Immature natural killer cell (primary cell): Measurements from ENCODE around the gene TFRC. TPM values are rescaled to one million over a fixed set of nuclear protein-coding genes. Genes with fewer than 3 reads are reported as not detected.
"Not testable (repeated sequence)": the region's sequence is repeated elsewhere in the genome, so short reads cannot be mapped to it uniquely, and the experiment has no call there.

Experiments used
- DNase-seq, 3 donors: peaks; one replicate each; pipeline ENCODE4 v3.0.0; 2022; ENCODE audit warnings: mixed read lengths in 1 of 3
- H3K27ac Mint-ChIP-seq, 6 donors: one replicate each; pipeline ENCODE4 v1.8.0; 2020; ENCODE audit warnings: mixed read lengths in 6 of 6, mild to moderate bottlenecking in 5 of 6, inconsistent platforms in 4 of 6, moderate library complexity in 3 of 6
- H3K27me3 Mint-ChIP-seq, 3 donors: one replicate each; pipeline ENCODE4 v1.8.0; 2020 to 2021; ENCODE audit warnings: low read depth in 3 of 3, mild to moderate bottlenecking in 3 of 3, mixed read lengths in 3 of 3, moderate library complexity in 3 of 3, inconsistent platforms in 1 of 3
- H3K36me3 Mint-ChIP-seq, 3 donors: one replicate each; pipeline ENCODE4 v1.8.0; 2020; ENCODE audit warnings: mixed read lengths in 3 of 3, inconsistent platforms in 2 of 3, mild to moderate bottlenecking in 2 of 3
- H3K4me1 Mint-ChIP-seq, 2 donors: one replicate each; pipeline ENCODE4 v1.8.0; 2020; ENCODE audit warnings: inconsistent platforms in 2 of 2, mild to moderate bottlenecking in 2 of 2, mixed read lengths in 2 of 2, moderate library complexity in 1 of 2
- H3K4me3 Mint-ChIP-seq, 5 donors: one replicate each; pipeline ENCODE4 v1.8.0; 2020; ENCODE audit warnings: mild to moderate bottlenecking in 5 of 5, mixed read lengths in 5 of 5, inconsistent platforms in 3 of 5, moderate library complexity in 3 of 5
- H3K9me3 Mint-ChIP-seq, 6 donors: one replicate each; pipeline ENCODE4 v1.8.0; 2020; ENCODE audit warnings: mild to moderate bottlenecking in 6 of 6, mixed read lengths in 6 of 6, inconsistent platforms in 4 of 6, moderate library complexity in 3 of 6
- polyA plus RNA-seq, 3 donors: library from polyadenylated mRNA; unstranded; fragments of 300-500 nt; fragmentation: Illumina TruSeq; gene quantifications; one replicate each; pipeline ENCODE4 v1.2.3, GENCODE V29; 2021

TFRC gene
- polyA plus RNA-seq, 3 donors from 2014 or later = 8.9 to 11.0 (median 9.7) TPM

GRCh38 chr3:196072313-196072712 is 9.6 kb downstream of the TFRC start:
- Mint-ChIP-seq H3K36me3 (peaks cover 16 to 44% (median 18%) of the 10 kb centered on the region in 3 donors), H3K4me1 (peaks cover 2 to 5% of the 10 kb centered on the region in 2 donors), H3K27me3 (peaks cover 0 to 2% (median 0%) of the 10 kb centered on the region in 3 donors), H3K9me3 (no peaks in the 10 kb centered on the region), H3K4me3 (no peak overlapping the region), H3K27ac (no peak overlapping the region)
- DNase-seq = no peak

GRCh38 chr3:196068812-196069211 is 13.1 kb downstream of the TFRC start:
- H3K4me1 Mint-ChIP-seq, H3K9me3 Mint-ChIP-seq, H3K4me3 Mint-ChIP-seq, H3K27ac Mint-ChIP-seq, H3K27me3 Mint-ChIP-seq, DNase-seq: not testable (repeated sequence)
- H3K36me3 Mint-ChIP-seq = peaks cover 24 to 61% (median 33%) of the 10 kb centered on the region in 3 donors

- H3K4me1 Mint-ChIP-seq = no peaks in the 10 kb centered on the region
- peaks cover 31 to 66% (median 36%) of the 10 kb centered on the region in 3 donors for H3K36me3 Mint-ChIP-seq
- H3K9me3 Mint-ChIP-seq = no peaks in the 10 kb centered on the region
- H3K27ac Mint-ChIP-seq = peak overlapping the region in 1 of 6 donors; percentile 21
- H3K27me3 Mint-ChIP-seq = no peaks in the 10 kb centered on the region
- H3K4me3 Mint-ChIP-seq = no peak overlapping the region
- no peak for DNase-seq
These were observed 14.5 kb downstream of the TFRC start for GRCh38 chr3:196067439-196067838.

DNA sequence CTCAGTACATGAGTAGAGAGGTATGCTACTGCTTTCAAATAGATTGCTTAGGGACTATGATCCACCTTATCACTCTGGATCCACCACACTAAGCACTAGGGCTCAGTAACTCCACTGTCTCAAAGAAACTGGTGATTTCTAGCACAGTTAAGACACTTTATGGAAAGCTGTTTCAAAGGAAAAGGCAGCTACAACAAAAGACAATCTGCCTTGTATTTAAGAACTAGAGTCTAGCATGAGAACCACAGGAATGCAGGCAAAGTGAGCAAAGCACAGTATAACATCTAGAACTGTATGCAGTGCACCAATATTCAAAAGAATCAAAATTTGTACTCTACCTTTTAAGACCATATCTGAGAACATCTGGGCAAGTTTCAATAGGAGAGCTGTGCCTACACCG is 17.9 kb downstream of the TFRC start:
- H3K27me3 Mint-ChIP-seq = no peaks in the 10 kb centered on the region
- H3K27ac Mint-ChIP-seq = peak overlapping the region in 1 of 6 donors; percentile 1
- H3K4me3 Mint-ChIP-seq = no peak overlapping the region
- H3K4me1 Mint-ChIP-seq = no peaks in the 10 kb centered on the region
- peaks cover 32 to 70% (median 34%) of the 10 kb centered on the region in 3 donors for H3K36me3 Mint-ChIP-seq
- no peaks in the 10 kb centered on the region for H3K9me3 Mint-ChIP-seq
- no peak for DNase-seq

DNA sequence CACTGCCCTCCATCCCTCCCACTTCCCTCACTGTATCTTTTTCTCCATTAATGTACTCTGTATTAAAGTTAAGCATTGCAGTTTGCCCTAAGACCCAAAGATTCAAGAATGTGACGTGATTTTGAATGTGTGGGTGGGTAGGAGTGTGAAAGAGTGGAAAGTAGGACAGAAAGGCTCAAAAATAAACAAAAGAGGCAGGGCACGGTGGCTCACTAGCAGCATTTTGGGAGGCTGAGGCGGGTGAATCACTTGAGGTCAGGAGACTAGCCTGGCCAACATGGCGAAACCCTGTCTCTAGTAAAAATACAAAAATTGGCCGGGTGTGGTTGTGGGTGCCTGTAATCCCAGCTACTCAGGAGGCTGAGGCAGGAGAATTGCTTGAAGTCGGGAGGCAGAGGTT is 18.4 kb downstream of the TFRC start:
- no peak for DNase-seq
- Mint-ChIP-seq H3K4me1 (no peaks in the 10 kb centered on the region), H3K27me3 (no peaks in the 10 kb centered on the region), H3K4me3 (no peak overlapping the region), H3K36me3 (peaks cover 32 to 70% (median 34%) of the 10 kb centered on the region in 3 donors), H3K27ac (no peak overlapping the region), H3K9me3 (no peaks in the 10 kb centered on the region)

DNA sequence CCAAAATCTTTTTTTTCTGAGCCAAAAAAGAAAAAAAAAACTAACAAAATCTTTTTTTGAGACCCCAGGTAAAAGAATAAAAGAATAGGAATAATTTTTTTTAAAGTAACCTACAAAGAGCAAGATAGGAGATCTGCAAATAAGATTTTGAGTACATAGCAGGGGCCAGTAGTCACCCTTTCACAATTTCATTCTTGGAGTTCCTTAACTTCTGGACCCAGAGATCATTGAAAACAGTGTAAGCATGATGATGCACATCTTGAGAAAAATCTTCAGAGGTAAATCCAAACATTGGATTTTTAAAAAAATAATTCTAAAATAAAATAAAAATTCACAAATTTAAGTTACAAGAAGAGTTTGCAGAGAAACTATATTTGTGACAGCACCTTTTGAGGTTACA is 18.8 kb downstream of the TFRC start:
- Mint-ChIP-seq H3K36me3 (peaks cover 33 to 73% (median 36%) of the 10 kb centered on the region in 3 donors), H3K27ac (no peak overlapping the region), H3K27me3 (no peaks in the 10 kb centered on the region), H3K9me3 (no peaks in the 10 kb centered on the region), H3K4me1 (no peaks in the 10 kb centered on the region), H3K4me3 (no peak overlapping the region)
- DNase-seq = no peak

- Mint-ChIP-seq H3K27ac (peak overlapping the region in 1 of 6 donors; percentile 10), H3K36me3 (peaks cover 26 to 64% (median 36%) of the 10 kb centered on the region in 3 donors), H3K9me3 (no peaks in the 10 kb centered on the region), H3K4me3 (no peak overlapping the region), H3K4me1 (no peaks in the 10 kb centered on the region), H3K27me3 (no peaks in the 10 kb centered on the region)
- no peak for DNase-seq
These were observed 21.1 kb downstream of the TFRC start for GRCh38 chr3:196060834-196061233.

DNA sequence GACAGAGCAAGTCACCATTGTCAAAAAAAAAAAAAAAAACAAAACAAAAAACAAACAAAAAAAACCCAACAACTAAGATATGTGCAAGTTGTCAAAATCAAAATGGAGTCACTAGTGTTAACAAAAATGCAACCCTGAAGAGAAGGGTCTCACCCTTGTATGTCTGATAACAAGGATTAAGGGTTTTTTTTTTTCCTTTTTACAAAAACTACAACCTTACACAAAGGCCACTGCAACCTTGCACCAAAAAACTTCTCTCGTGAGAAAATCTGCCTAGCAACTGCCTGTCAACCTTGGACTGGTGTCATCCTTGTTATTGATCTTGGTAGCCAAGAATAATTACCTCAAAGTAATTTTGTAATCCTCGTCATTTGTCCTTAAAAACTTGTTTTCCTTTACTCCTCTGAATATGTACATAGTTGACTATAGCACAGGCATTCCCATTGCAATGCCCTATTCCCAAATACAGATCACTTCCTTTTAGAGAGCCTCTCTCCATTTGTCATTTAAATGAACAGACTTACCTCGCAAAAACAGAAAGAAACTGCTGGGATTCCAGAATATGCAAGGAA is 24.0 kb downstream of the TFRC start:
- H3K27me3 Mint-ChIP-seq = no peaks in the 10 kb centered on the region
- H3K27ac Mint-ChIP-seq = peak overlapping the region in 1 of 6 donors; percentile 22
- H3K4me3 Mint-ChIP-seq = no peak overlapping the region
- no peaks in the 10 kb centered on the region for H3K9me3 Mint-ChIP-seq
- no peak for DNase-seq
- H3K4me1 Mint-ChIP-seq = no peaks in the 10 kb centered on the region
- peaks cover 32 to 60% (median 40%) of the 10 kb centered on the region in 3 donors for H3K36me3 Mint-ChIP-seq

DNA sequence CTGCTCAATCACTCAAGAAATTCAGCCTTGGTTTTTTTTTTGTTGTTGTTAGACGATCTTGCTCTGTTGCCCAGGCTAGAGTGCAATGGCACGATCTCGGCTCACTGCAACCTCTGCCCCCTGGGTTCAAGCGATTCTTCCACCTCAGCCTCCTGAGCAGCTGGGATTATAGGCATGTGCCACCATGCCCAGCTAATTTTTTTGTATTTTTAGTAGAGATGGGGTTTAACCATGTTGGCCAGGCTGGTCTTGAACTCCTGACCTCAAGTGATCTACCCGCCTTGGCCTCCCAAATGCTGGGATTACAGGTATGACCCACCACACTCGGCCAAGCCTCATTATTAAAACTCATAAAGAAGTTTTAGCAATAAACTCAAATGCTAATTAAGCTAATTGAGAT is 25.5 kb downstream of the TFRC start:
- H3K36me3 Mint-ChIP-seq = peaks cover 33 to 60% (median 44%) of the 10 kb centered on the region in 3 donors
- not testable (repeated sequence) for H3K4me3 Mint-ChIP-seq, H3K9me3 Mint-ChIP-seq, DNase-seq, H3K4me1 Mint-ChIP-seq, H3K27ac Mint-ChIP-seq, H3K27me3 Mint-ChIP-seq

- no peaks in the 10 kb centered on the region for H3K9me3 Mint-ChIP-seq
These were observed 26.1 kb downstream of the TFRC start for GRCh38 chr3:196055683-196056270.

GRCh38 chr3:196055240-196055639 is 26.6 kb downstream of the TFRC start:
- H3K27me3 Mint-ChIP-seq = no peaks in the 10 kb centered on the region
- no peaks in the 10 kb centered on the region for H3K9me3 Mint-ChIP-seq
- peaks cover 30 to 59% (median 44%) of the 10 kb centered on the region in 3 donors for H3K36me3 Mint-ChIP-seq
- H3K27ac Mint-ChIP-seq = no peak overlapping the region
- no peaks in the 10 kb centered on the region for H3K4me1 Mint-ChIP-seq
- DNase-seq = no peak
- no peak overlapping the region for H3K4me3 Mint-ChIP-seq

More at GRCh38 chr3:196055683-196056270, 26.1 kb downstream of the TFRC start:
- DNase-seq = no peak
- peaks cover 31 to 61% (median 45%) of the 10 kb centered on the region in 3 donors for H3K36me3 Mint-ChIP-seq
- no peak overlapping the region for H3K4me3 Mint-ChIP-seq
- no peaks in the 10 kb centered on the region for H3K4me1 Mint-ChIP-seq
- H3K27me3 Mint-ChIP-seq = no peaks in the 10 kb centered on the region
- H3K27ac Mint-ChIP-seq = no peak overlapping the region

DNA sequence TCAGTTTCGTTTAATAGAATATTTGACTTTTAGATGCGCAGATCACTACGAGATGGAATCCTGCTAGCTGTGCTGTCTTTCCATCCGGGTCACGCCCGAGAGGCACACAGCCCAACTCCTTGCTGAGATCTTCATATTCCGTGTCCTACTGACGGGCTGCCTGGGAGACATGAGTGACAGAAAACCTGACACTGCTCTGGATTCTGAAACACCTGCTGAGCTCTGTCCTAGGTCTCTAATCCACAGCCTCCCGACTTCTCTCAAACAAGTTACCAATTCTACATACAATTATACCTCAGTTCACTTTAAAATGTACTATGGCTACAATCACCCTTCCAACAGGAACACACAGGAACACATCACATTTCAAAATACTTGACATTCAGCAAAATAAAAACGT is 27.2 kb downstream of the TFRC start:
- H3K4me3 Mint-ChIP-seq = no peak overlapping the region
- H3K27ac Mint-ChIP-seq = no peak overlapping the region
- H3K9me3 Mint-ChIP-seq = no peaks in the 10 kb centered on the region
- no peaks in the 10 kb centered on the region for H3K27me3 Mint-ChIP-seq
- H3K4me1 Mint-ChIP-seq = no peaks in the 10 kb centered on the region
- H3K36me3 Mint-ChIP-seq = peaks cover 27 to 54% (median 43%) of the 10 kb centered on the region in 3 donors
- DNase-seq = no peak

DNA sequence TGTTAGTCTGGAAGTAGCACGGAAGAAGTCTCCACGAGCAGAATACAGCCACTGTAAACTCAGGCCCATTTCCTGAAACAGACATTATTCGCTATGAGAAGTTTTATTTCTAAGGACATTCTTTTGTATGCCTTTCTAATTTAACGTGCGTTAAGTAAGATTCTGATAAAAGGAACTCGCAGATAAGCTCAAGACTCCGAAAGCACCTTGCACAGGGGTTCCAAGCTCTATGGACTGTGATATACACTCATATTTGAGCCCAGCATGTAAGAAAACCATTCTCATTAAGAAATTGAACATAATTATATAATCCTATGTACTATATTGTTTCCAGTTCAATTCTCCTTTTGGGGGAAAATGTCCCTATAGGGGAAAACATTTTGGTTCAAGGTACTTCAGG is 28.4 kb downstream of the TFRC start:
- no peak for DNase-seq
- H3K27me3 Mint-ChIP-seq = no peaks in the 10 kb centered on the region
- no peaks in the 10 kb centered on the region for H3K9me3 Mint-ChIP-seq
- no peak overlapping the region for H3K4me3 Mint-ChIP-seq
- H3K27ac Mint-ChIP-seq = no peak overlapping the region
- H3K4me1 Mint-ChIP-seq = no peaks in the 10 kb centered on the region
- peaks cover 27 to 59% (median 48%) of the 10 kb centered on the region in 3 donors for H3K36me3 Mint-ChIP-seq

GRCh38 chr3:196051282-196052076 is 30.4 kb downstream of the TFRC start:
- H3K4me3 Mint-ChIP-seq = no peak overlapping the region
- H3K27me3 Mint-ChIP-seq = no peaks in the 10 kb centered on the region
- H3K4me1 Mint-ChIP-seq = no peaks in the 10 kb centered on the region
- no peak for DNase-seq
- H3K36me3 Mint-ChIP-seq = peaks cover 19 to 44% (median 36%) of the 10 kb centered on the region in 3 donors
- no peak overlapping the region for H3K27ac Mint-ChIP-seq
- no peaks in the 10 kb centered on the region for H3K9me3 Mint-ChIP-seq
